SK-N-SH (cell line): ENCODE results near the gene NAXD.

Source experiments
- CTCF ChIP-seq: fragments of 200-600 bp; sonication (generic); IDR thresholded peaks from 2 replicates; pipeline ENCODE4 v1.6.1; 2017; ENCODE audit warnings: antibody characterized with exemption, mild to moderate bottlenecking, moderate library complexity
- EZH2phosphoT487 ChIP-seq: fragments of 200-600 bp; sonication (generic); IDR thresholded peaks from 2 replicates; pipeline ENCODE4 v1.6.1; 2017; ENCODE audit warnings: low read depth, mixed run types, mild to moderate bottlenecking, antibody characterized with exemption, moderate library complexity, borderline replicate concordance
- JUND ChIP-seq: IDR thresholded peaks from 2 replicates; pipeline ENCODE4 v1.4.0; 2012
- NFIC ChIP-seq: IDR thresholded peaks from 2 replicates; pipeline ENCODE4 v1.4.0; 2012; ENCODE audit warnings: borderline replicate concordance
- RAD21 ChIP-seq: IDR thresholded peaks from 2 replicates; pipeline ENCODE4 v1.6.1; 2012; ENCODE audit warnings: mild to moderate bottlenecking, low read length
- SIN3A ChIP-seq: IDR thresholded peaks from 2 replicates; pipeline ENCODE4 v1.6.1; 2012; ENCODE audit warnings: low read depth, mild to moderate bottlenecking, low read length, moderate library complexity, borderline replicate concordance
- USF2 ChIP-seq: fragments of 150-350 bp; IDR thresholded peaks from 2 replicates; pipeline ENCODE4 v1.6.1; 2017; ENCODE audit warnings: antibody characterized with exemption, low read length, low read depth, borderline replicate concordance

- TF ChIP-seq USF2, result no peak
- no peak for TF ChIP-seq RAD21
- no peak for TF ChIP-seq CTCF
- TF ChIP-seq NFIC, result no peak
- no peak for TF ChIP-seq JUND
- TF ChIP-seq EZH2phosphoT487, result no peak
- TF ChIP-seq SIN3A, result no peak
These were observed 25.5 kb upstream of the NAXD start for GRCh38 chr13:110589793-110590390.
